GM11168 (cell line): ENCODE measurements around the gene ANKRD29.
"Not testable (repeated sequence)": the region's sequence is repeated elsewhere in the genome, so short reads cannot be mapped to it uniquely, and the experiment has no call there.

Source experiments
- in situ Hi-C: fragments of 300-500 bp; cut with MboI; formaldehyde crosslinking; loops from one replicate; pipeline ENCODE4 v1.12.0; 2022; ENCODE audit warnings: low sequenced_read_pairs; ENCODE audit not compliant: unreplicated experiment

ANKRD29 gene

GRCh38 chr18:23648456-23648855 is 14.3 kb downstream of the ANKRD29 start:
- in situ Hi-C loops: no loop called here

- in situ Hi-C loops: no loop called here
Measured at GRCh38 chr18:23646282-23646681, 16.4 kb downstream of the ANKRD29 start.

GRCh38 chr18:23645568-23646175 is 17.0 kb downstream of the ANKRD29 start:
- in situ Hi-C loops: no loop called here

GRCh38 chr18:23643815-23644490 is 18.8 kb downstream of the ANKRD29 start:
- in situ Hi-C loops: no loop called here

GRCh38 chr18:23641937-23642666 is 20.6 kb downstream of the ANKRD29 start:
- in situ Hi-C loops: no loop called here

GRCh38 chr18:23641143-23641720 is 21.5 kb downstream of the ANKRD29 start:
- in situ Hi-C loops: no loop called here

GRCh38 chr18:23640052-23640451 is 22.7 kb downstream of the ANKRD29 start:
- in situ Hi-C loops: no loop called here

- in situ Hi-C loops: not testable (repeated sequence)
Measured at GRCh38 chr18:23636433-23636832, 26.3 kb downstream of the ANKRD29 start.

GRCh38 chr18:23636071-23636399 is 26.7 kb downstream of the ANKRD29 start:
- in situ Hi-C loops: no loop called here

GRCh38 chr18:23635283-23636070 is 27.2 kb downstream of the ANKRD29 start:
- in situ Hi-C loops: no loop called here

GRCh38 chr18:23634692-23635091 is 28.0 kb downstream of the ANKRD29 start:
- in situ Hi-C loops: no loop called here

GRCh38 chr18:23632615-23633014 is 30.1 kb downstream of the ANKRD29 start:
- in situ Hi-C loops: no loop called here

GRCh38 chr18:23631746-23632145 is 31.0 kb downstream of the ANKRD29 start:
- in situ Hi-C loops: no loop called here

GRCh38 chr18:23631312-23631711 is 31.4 kb downstream of the ANKRD29 start:
- in situ Hi-C loops: no loop called here

- in situ Hi-C loops: loop anchor here (5.0 kb wide), 1 partner anchor 178 kb away; no protein-coding TSS in a partner anchor
Measured at GRCh38 chr18:23629444-23629946, 33.2 kb downstream of the ANKRD29 start.

- in situ Hi-C loops: loop anchor here (5.0 kb wide), 1 partner anchor 179 kb away; no protein-coding TSS in a partner anchor
Measured at GRCh38 chr18:23627970-23628369, 34.7 kb downstream of the ANKRD29 start.

GRCh38 chr18:23627321-23627720 is 35.4 kb downstream of the ANKRD29 start:
- in situ Hi-C loops: loop anchor here (5.0 kb wide), 1 partner anchor 180 kb away; no protein-coding TSS in a partner anchor

GRCh38 chr18:23626451-23627279 is 36.0 kb downstream of the ANKRD29 start:
- in situ Hi-C loops: loop anchor here (5.0 kb wide), 1 partner anchor 181 kb away; no protein-coding TSS in a partner anchor

GRCh38 chr18:23623040-23623439 is 39.7 kb downstream of the ANKRD29 start:
- in situ Hi-C loops: loop anchor here (25.0 kb wide), 1 partner anchor 489 kb away; no protein-coding TSS in a partner anchor
